Measurements from ENCODE around the gene ENDOG.
"Not testable (repeated sequence)": the region's sequence is repeated elsewhere in the genome, so short reads cannot be mapped to it uniquely, and the experiment has no call there.

- not testable (repeated sequence) for TF ChIP-seq CTCF (conservative IDR thresholded peaks at IDR 0.05 in 1 of 2, IDR thresholded peaks at IDR 0.05 in 1 of 2; ENCODE audit: extremely low read depth in 1 of 2, insufficient read depth in 1 of 2, low read depth in 1 of 2, low read length in 2 of 2); EZH2 (IDR thresholded peaks at IDR 0.05; ENCODE audit: borderline replicate concordance, low read length)
These were observed 24.9 kb downstream of the ENDOG start for GRCh38 chr9:128843171-128843570.

All from mammary epithelial cell (primary cell).